PC-3 (cell line): Measurements from ENCODE around the gene NIT1. TPM values are rescaled to one million over a fixed set of nuclear protein-coding genes. Genes with fewer than 3 reads are reported as not detected.

Experiments used
- ATAC-seq: fragments of 200-7000 bp; cut with Tn5 transposase; 2 replicates; pipeline ENCODE4 v1.9.1; 2020; ENCODE audit warnings: mild to moderate bottlenecking, moderate library complexity
- BruUV-seq: library from RNA; stranded (reverse); fragments of 400-500 nt; replicated peaks from 2 replicates; lab custom pipeline; 2021; lab: Mats Ljungman, UMichigan
- CTCF ChIA-PET: fragments of 300-600 bp; sonication (Branson Sonifier 250); formaldehyde crosslinking; loops from one replicate; lab custom pipeline; 2022; ENCODE audit warnings: antibody characterized with exemption; lab: Charles Lee
- POLR2A ChIA-PET: fragments of 300-600 bp; sonication (Branson Sonifier 250); formaldehyde crosslinking; loops from one replicate; lab custom pipeline; 2022; ENCODE audit warnings: antibody characterized with exemption; ENCODE audit not compliant: unreplicated experiment; lab: Charles Lee
- DNase-seq: peaks from one replicate; pipeline ENCODE4 v3.0.0-alpha.2; 2015
- H2AFZ ChIP-seq: fragments of 300-600 bp; sonication (generic); 2 replicates; pipeline ENCODE4 v1.6.0; 2016; ENCODE audit warnings: antibody characterized with exemption, low read length
- H3F3A ChIP-seq: fragments of 300-600 bp; sonication (generic); one replicate; pipeline ENCODE4 v1.6.0; 2017; ENCODE audit warnings: antibody characterized with exemption, low read length, control low read depth, mild to moderate bottlenecking; ENCODE audit not compliant: unreplicated experiment
- H3K27ac ChIP-seq: fragments of 300-600 bp; sonication (generic); 2 replicates; pipeline ENCODE4 v1.5.1; 2016; ENCODE audit warnings: mild to moderate bottlenecking, low read length
- H3K27me3 ChIP-seq: fragments of 300-600 bp; sonication (generic); 2 replicates; pipeline ENCODE4 v1.6.1; 2016; ENCODE audit warnings: low read length, mixed read lengths
- H3K36me3 ChIP-seq: fragments of 300-600 bp; sonication (generic); 2 replicates; pipeline ENCODE4 v1.6.1; 2016; ENCODE audit warnings: low read depth, mixed run types, low read length, mixed read lengths
- H3K4me1 ChIP-seq: fragments of 300-600 bp; sonication (generic); 2 replicates; pipeline ENCODE4 v1.5.1; 2016; ENCODE audit warnings: low read length; ENCODE audit not compliant: insufficient read depth
- H3K4me2 ChIP-seq: fragments of 300-600 bp; sonication (generic); 2 replicates; pipeline ENCODE4 v1.6.0; 2016; ENCODE audit warnings: low read length
- H3K4me3 ChIP-seq: fragments of 300-600 bp; sonication (generic); 2 replicates; pipeline ENCODE4 v1.5.1; 2016; ENCODE audit warnings: mild to moderate bottlenecking, low read length, mixed read lengths
- H3K79me2 ChIP-seq: fragments of 300-600 bp; sonication (generic); 2 replicates; pipeline ENCODE4 v1.6.1; 2017; ENCODE audit warnings: low read length, mixed read lengths
- H3K9ac ChIP-seq: fragments of 300-600 bp; sonication (generic); 2 replicates; pipeline ENCODE4 v1.6.0; 2016; ENCODE audit warnings: mild to moderate bottlenecking, low read length
- H3K9me2 ChIP-seq: fragments of 300-600 bp; sonication (generic); replicated peaks from 2 replicates; pipeline ENCODE4 v1.6.1; 2016; ENCODE audit warnings: mixed run types, low read length, mixed read lengths
- H3K9me3 ChIP-seq: fragments of 300-600 bp; sonication (generic); 2 replicates; pipeline ENCODE4 v1.6.1; 2016; ENCODE audit warnings: low read length, mixed read lengths
- H4K20me1 ChIP-seq: fragments of 300-600 bp; sonication (generic); 2 replicates; pipeline ENCODE4 v1.6.1; 2016; ENCODE audit warnings: low read length, mixed read lengths
- CTCF ChIP-seq: fragments of 300-600 bp; sonication (generic); conservative IDR thresholded peaks from 2 replicates; pipeline ENCODE4 v1.5.1; 2017; ENCODE audit warnings: antibody characterized with exemption, low read depth, mild to moderate bottlenecking, low read length
- EZH2 ChIP-seq: fragments of 300-600 bp; sonication (generic); IDR thresholded peaks from one replicate; pipeline ENCODE4 v1.6.1; 2017; ENCODE audit warnings: antibody characterized with exemption, mild to moderate bottlenecking, low read length; ENCODE audit not compliant: unreplicated experiment
- EZH2phosphoT487 ChIP-seq: fragments of 300-600 bp; sonication (generic); IDR thresholded peaks from 2 replicates; pipeline ENCODE4 v1.6.1; 2018; ENCODE audit warnings: mild to moderate bottlenecking, antibody characterized with exemption, low read length, borderline replicate concordance
- intact Hi-C: fragments of 100-400 bp; cut with micrococcal nuclease; formaldehyde crosslinking; loops from 2 replicates; pipeline ENCODE4 v1.9.0; 2023
- total RNA-seq: library from RNA; depleted of rRNA; stranded (reverse); fragments of >200 nt; gene quantifications from 2 replicates; pipeline ENCODE4 v1.2.3, GENCODE V29; 2014

NIT1 gene
- total RNA-seq, 1 experiment from 2014 or later: 18.1 TPM

GRCh38 chr1:161089938-161090337 lies 28.0 kb upstream of the NIT1 start:
- TF ChIP-seq CTCF (no peak), EZH2 (no peak), EZH2phosphoT487 (no peak)
- H2AFZ ChIP-seq: peak overlapping the region; percentile 41; the same call in 1 of the 2 replicates
- no peak for ATAC-seq
- CTCF ChIA-PET: no interaction called here
- no peaks in the 10 kb centered on the region for H3K9me2 ChIP-seq
- H3K27ac ChIP-seq: peak overlapping the region; percentile 80
- H3K9ac ChIP-seq: 0 out of 2 replicates have a peak overlapping the region, but pooled peaks have one; percentile 68
- no TSS peak for BruUV-seq
- H3K4me1 ChIP-seq: peaks cover 70% of the 10 kb centered on the region
- H4K20me1 ChIP-seq: no peaks in the 10 kb centered on the region
- no peaks in the 10 kb centered on the region for H3K27me3 ChIP-seq
- H3F3A ChIP-seq: no peaks in the 10 kb centered on the region
- H3K9me3 ChIP-seq: no peaks in the 10 kb centered on the region
- POLR2A ChIA-PET: no interaction called here
- no peak overlapping the region for H3K4me3 ChIP-seq
- intact Hi-C loops: no loop called here
- no peaks in the 10 kb centered on the region for H3K36me3 ChIP-seq
- H3K4me2 ChIP-seq: peak overlapping the region; percentile 83
- DNase-seq: no peak
- peaks cover 26% of the 10 kb centered on the region for H3K79me2 ChIP-seq

- Histone ChIP-seq H3K4me3 (no peak overlapping the region), H4K20me1 (no peaks in the 10 kb centered on the region), H3K4me2 (no peak overlapping the region), H3K4me1 (peaks cover 63% of the 10 kb centered on the region), H3K27ac (no peak overlapping the region), H3K9me2 (no peaks in the 10 kb centered on the region), H3K27me3 (no peaks in the 10 kb centered on the region), H3F3A (no peaks in the 10 kb centered on the region), H3K79me2 (peaks cover 26% of the 10 kb centered on the region), H3K9ac (no peak overlapping the region), H2AFZ (no peak overlapping the region), H3K9me3 (no peaks in the 10 kb centered on the region), H3K36me3 (no peaks in the 10 kb centered on the region)
- ATAC-seq (no peak), DNase-seq (no peak)
- CTCF ChIA-PET: no interaction called here
- POLR2A ChIA-PET: no interaction called here
- no TSS peak for BruUV-seq
- TF ChIP-seq EZH2phosphoT487 (no peak), CTCF (no peak), EZH2 (no peak)
- intact Hi-C loops: no loop called here
Observed at GRCh38 chr1:161090617-161091016, 27.3 kb upstream of the NIT1 start.

GRCh38 chr1:161091093-161091492 lies 26.8 kb upstream of the NIT1 start:
- H3F3A ChIP-seq: no peaks in the 10 kb centered on the region
- POLR2A ChIA-PET: no interaction called here
- H4K20me1 ChIP-seq: no peaks in the 10 kb centered on the region
- H2AFZ ChIP-seq: no peak overlapping the region
- no peaks in the 10 kb centered on the region for H3K9me2 ChIP-seq
- intact Hi-C loops: no loop called here
- no TSS peak for BruUV-seq
- H3K36me3 ChIP-seq: no peaks in the 10 kb centered on the region
- peaks cover 59% of the 10 kb centered on the region for H3K4me1 ChIP-seq
- H3K9me3 ChIP-seq: no peaks in the 10 kb centered on the region
- H3K27me3 ChIP-seq: no peaks in the 10 kb centered on the region
- no peak for DNase-seq
- CTCF ChIA-PET: no interaction called here
- TF ChIP-seq EZH2 (no peak), EZH2phosphoT487 (no peak)
- H3K79me2 ChIP-seq: peaks cover 23% of the 10 kb centered on the region
- no peak overlapping the region for H3K4me3 ChIP-seq
- no peak overlapping the region for H3K27ac ChIP-seq
- H3K9ac ChIP-seq: no peak overlapping the region
- H3K4me2 ChIP-seq: no peak overlapping the region
- ATAC-seq: no peak
